Skeletal muscle cell (primary cell): ENCODE data around the gene ALDH3A2.

Source experiments
- DNase-seq: peaks from one replicate; pipeline ENCODE4 v3.0.0-alpha.2; 2010; ENCODE audit warnings: low read depth
- H3K4me3 ChIP-seq: 2 replicates; pipeline ENCODE4 v1.5.1; 2011; ENCODE audit warnings: low read depth, mild to moderate bottlenecking, control low read depth, low read length, moderate library complexity

Gene ALDH3A2

DNA sequence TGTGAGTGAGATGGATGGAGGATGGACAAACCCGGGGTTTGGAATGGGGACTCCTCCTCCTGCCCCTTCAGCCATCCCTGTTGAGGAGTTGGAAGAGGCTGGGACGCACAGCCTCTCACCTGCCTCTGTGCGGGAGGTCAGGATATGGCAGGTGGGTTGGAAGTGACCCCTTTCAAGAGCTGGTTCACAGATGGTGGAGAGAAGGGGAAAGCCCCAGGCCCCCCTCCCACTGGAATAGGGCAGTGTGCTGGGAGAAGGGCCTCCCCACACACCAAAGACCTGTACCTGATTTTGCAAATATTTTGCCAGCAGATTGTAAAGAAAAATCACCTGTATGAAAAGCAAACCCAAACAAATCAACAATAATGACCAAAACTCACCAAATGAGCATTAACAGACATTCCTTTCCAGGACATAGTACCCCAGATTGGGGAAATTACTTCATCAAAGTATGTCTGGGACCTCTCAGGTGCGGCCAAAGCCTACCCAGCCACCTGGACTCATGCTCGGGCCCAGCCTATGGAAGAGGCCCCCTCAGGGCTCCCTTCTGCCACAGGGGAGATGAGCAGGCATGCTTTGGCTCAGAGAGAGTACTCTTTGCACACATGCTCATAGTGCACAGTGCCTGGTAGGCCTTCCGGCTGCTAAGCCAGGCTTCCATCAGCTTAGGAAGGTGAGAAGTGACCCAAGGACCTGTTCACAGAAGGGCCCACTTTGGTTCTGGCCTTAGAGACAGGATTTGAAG lies 60.1 kb downstream of the ALDH3A2 start:
- no peak for DNase-seq
- no peak overlapping the region for H3K4me3 ChIP-seq

DNA sequence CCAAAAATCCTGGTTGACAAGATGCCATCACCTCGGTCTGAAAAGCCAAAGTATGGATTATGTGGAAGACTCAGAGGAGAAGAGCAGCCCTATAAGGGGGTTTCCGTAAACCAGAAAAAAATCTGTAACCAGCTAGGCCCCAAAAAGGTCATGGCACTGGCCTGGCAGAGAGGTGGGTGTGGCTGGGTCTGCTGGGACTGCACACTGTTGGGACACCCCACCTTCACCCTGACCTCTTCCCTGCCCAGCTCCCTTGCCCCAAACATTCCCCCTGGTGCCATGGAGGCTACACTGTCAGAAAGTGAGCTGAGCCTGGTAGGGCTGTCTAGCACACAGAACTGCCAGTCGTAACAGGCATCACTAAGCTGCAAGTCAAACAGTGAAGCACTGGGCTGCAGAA lies 61.3 kb downstream of the ALDH3A2 start:
- no peak for DNase-seq
- no peak overlapping the region for H3K4me3 ChIP-seq

DNA sequence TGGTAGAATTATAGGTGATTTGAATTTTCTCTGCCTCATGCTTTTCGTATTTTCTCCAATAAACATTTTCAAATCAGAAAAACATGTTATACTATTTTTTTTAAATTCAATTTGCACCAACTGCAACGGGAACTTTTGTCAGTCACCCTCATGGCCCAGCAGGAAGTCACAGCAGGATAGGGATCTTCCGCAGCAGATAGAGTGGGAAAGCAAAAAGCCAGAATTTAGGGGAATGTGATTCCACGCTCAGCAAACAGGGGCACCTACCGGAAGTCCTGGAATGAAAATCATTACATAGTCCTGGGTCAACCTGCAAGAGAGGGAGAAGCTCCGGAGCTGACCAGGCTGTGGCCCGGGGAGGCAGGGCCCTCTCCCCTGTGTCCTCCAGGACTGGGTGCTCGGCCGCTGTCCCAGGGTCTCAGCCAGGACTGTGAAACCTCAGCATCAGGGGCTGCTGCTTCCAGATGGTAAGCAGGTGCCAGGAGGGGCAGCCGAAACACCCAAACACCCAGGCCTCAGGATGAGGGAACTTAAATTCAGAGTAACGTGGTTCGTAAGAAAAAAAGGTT lies 64.0 kb downstream of the ALDH3A2 start:
- no peak for DNase-seq
- no peak overlapping the region for H3K4me3 ChIP-seq

DNA sequence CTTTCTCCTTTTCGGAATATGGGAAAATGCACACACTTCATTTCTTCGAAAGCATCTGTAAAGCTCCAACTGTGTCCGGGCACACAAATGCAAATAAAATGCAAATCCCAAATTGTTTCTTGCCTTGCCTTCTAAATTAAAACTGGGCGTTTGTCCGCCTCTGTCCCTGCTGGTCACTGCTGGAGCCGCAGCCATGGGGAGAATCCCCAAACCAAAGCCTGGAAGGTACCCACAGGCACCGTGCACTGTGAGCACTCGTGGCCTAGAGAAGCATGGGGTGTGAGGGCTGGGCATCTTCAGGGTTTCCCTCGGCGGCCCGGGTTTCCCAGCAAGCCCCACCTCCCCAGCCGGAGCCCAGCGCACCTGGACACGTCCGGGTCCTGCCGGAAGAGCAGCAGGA lies 64.9 kb downstream of the ALDH3A2 start:
- H3K4me3 ChIP-seq, result no peak overlapping the region
- no peak for DNase-seq

DNA sequence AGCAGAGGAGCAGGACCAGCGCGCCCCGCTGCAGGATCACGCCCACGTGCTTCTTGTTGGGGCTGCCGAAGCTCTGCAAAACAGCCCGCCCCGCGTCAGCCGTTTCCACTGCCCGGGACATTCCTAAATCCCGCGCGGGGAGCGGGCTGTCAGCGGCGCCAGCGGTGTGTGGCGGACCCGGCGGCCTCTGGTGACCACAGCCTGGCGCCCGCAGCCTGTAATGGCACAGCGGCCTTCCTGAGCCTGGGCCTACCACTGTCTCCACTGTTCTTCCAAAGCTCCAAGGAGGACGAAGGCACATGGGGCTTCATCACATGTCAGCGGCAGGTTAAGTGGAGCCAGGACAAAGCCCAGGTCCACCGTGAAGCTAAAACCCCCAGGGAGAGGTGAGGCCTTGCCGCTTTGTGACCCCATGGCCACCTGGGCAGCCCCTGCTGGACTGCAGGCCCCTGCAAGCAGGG lies 65.4 kb downstream of the ALDH3A2 start:
- no peak for DNase-seq
- no peak overlapping the region for H3K4me3 ChIP-seq

DNA sequence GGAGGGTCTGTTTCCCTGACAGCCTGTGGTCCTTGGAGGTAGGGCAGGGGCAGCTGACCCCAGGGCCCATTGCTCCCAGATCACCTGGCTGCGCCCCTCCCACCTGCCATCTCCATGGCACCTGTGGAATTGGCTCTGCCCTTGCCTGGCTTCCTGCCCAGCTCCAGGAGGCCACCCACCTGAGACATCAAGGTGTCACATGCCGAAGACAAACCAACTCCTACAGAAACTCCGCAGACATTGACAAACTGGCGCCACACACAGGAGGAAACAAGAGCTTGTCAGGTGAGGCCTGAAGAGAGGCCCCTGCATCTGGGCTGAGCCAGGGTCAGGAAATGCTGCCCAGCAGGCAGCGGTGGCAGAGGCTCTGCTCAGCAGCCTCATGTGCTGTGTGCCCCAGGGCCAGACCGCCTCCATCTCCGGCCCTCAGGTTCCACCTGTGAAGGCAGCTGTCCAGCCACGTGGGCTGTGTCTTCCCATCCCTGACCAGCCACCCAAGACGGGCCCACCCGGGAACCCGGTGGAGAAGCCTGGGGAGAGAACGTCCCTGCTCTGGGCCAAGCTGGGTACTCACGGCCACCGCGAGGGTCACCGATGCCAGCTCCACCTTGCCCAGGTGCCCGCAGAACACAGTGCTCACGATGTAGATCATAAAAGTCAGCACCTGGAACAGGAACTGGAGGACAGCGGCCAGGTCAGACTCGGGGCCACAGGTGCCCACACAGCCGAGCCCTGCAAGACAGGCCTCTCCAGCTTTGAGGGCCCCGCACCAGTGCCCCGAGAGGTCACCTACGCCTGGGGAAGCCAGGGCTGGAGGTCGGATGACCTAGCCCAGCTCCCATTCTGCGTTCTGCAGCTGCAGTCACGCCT lies 66.2 kb downstream of the ALDH3A2 start:
- DNase-seq, result no peak
- no peak overlapping the region for H3K4me3 ChIP-seq

DNA sequence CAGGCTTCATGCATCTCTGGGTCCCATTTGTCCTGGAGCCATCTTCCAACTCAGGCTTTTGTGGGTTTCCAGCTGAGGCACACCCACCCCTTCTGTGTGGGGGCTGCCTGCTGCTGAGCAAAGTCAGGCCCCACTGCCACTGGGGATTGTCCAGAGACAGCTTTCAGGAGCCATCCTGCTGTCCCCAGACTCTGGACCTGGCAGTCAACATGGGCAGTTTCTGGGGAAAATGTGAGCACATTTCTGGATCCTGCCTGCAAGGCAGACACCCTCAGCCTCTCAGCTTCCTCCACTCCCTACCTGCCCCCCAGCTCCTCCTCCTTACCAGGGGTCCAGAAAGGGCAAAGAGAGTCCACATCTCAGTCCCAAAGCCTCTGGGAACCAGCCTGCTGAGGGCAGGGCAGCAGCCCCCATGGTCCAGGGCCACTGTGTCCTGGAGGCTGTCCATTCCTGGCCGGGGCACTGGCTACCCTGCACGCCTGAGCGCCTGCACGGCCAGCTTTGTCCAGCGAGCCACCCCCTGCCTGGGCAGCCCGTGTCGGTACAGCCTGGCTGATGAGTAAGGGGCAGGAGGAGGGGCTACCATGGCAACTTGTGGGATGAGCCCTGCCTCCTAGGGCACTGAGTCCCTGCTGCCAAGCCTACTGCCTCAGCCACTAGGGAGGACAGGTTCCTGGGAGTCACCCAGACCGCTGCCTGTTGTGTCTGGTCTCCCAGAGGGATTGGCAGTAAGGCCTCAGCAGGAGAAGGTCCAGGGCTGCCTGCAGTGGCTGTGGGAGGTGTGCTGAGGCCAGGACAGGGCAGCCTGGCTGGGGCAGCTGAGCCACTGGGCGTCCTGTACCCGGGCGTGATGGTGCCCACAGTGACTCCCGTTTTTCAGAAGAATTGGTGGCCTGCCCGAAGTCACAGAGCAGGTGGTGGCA lies 67.8 kb downstream of the ALDH3A2 start, which contains the start of gene SLC47A2:
Gene SLC47A2, minus strand, starts transcription at position 477 of the 923 bp plus-strand sequence. Its CDS starts 29 bp downstream, at position 448.
- H3K4me3 ChIP-seq, result no peak within 1 kb of the TSS
- DNase-seq, result no peak

DNA sequence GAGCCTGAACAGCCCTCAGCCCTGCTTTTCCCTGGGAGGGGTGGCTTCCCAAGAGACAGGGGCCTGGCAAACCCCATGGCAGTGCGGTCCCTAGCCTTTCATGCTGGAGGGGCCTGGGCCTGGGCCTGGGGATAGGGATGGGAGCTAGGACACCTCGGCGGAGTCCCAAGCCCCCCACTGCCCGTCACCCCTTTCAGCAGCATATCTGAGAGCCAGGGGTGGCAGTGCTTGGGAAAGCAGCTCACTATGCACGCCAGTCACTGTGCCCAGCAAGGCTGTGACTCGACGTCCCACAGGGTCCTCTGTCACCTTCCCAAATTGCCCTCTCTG lies 68.4 kb downstream of the ALDH3A2 start:
- H3K4me3 ChIP-seq, result no peak overlapping the region
- DNase-seq, result no peak

DNA sequence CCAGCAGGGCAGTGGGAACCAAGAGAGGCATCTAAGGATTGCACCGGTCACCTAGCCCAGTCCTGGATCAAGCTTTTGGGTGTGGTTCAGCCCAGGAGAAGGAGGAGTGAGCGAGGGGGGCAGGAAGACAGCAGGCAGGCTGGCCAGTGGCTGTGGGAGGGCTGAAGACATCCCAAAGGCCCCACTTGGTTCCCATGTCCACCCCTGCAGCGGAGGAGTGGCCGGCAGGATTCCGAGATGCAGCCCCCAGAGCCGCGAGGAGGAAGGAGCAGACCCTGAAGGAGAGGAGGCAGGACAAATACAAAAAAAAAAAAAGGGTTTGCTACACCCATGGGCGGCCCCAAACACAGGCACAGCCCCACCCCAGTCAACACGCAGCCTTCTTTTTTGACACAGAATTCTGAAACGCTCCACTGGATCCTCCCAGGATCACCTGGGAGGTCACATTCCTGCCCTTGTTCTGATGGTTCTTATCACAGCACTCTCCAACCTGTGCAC lies 68.9 kb downstream of the ALDH3A2 start:
- no peak overlapping the region for H3K4me3 ChIP-seq
- no peak for DNase-seq

DNA sequence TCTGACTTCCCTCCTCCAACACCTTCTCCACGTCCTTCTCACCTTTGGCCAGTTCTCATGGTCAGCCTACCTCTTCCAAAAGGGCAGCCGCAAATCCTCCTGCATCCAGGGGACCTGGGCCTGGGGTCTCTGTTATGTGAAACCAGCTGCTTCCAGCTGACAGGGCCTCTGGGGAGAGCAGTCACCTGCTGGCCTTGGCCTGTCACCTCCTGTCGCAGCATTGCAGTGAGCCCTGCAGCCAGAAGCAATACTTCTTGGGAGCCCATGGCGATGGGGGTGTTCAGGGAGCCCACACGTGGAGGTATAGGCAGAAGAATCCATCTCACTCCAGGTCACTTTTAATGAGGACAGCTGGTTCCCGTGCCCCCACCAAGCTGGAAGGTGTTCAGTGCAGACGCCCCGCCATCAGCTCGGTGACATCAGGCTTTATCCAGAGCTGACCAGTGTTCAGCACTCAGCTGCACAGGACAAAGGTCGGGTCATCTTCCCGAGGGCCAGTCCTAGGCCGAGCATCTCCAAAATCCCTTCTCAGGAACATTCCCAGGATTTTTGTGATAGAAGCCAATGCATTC lies 69.6 kb downstream of the ALDH3A2 start:
- H3K4me3 ChIP-seq, result no peak overlapping the region
- DNase-seq, result no peak

DNA sequence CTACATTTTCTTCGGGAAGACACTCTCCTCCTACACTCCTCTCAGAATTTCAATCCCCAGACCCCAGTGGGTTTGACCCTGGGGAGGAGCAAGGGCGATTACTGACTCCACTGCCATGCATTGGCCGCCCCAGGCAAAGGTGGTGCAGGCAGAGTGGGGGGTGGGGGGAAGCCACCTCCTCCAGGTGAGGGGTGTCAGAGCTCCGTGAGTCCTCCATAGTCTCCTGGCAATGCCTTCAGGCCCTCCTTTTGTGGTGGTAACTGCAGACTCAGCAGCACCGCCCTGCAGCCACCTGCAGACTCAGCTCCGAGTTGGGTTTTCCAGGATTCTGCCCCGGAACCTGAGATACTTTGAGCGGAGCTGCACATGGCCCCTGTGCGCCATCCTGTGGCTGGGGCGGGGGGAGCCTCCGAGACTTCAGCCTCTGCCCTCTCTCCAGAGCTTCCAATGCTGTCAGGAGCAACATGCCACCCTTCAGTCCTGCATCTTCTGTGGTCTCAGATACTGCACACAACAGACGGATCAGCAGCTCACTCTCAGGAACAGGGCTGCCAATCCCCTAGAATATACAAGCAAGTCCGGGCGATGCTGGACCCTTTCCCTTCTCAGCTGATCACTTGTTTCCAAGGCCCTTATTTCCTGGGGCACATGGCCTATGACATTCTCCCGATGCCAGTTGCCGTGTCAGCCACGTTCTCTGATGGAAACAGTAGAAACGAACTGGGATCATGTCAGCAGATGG lies 70.2 kb downstream of the ALDH3A2 start:
- no peak overlapping the region for H3K4me3 ChIP-seq
- DNase-seq, result no peak

DNA sequence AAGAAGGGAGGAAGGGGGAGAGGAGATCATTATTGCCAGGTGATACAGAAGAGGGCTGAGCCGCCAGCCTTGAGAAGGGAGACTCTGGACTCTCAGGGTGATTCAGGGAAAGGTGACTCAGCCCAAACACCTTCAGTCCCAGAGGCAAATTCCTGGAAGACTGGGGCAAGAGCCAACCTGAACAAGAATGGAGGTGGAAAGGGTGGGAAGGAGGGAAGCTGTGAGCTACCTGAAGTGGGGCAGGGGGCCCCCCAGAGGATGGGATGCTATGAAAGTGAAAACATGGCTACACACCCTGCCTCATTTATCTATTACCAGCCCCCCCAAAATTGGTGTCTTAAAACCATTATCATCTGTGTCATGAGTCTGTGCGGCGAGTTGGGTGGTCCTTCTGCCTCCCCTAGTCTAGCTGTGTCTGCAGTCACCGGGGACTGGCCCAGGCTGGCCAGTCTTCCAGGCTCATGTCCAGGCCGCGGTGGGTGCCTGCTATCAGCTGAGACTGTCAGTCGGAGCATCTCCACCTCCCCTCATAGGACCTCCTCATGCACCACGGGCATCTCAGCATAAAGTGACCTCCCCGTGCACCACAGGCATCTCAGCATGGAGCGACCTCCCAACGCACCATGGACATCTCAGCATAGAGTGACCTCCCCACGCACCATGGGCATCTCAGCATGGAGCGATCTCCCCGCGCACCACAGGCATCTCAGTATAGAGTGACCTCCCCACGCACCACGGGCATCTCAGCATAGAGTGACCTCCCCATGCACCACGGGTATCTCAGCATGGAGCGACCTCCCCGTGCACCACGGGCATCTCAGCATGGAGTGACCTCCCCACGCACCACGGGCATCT lies 71.0 kb downstream of the ALDH3A2 start:
- DNase-seq, result no peak
- H3K4me3 ChIP-seq, result no peak overlapping the region

DNA sequence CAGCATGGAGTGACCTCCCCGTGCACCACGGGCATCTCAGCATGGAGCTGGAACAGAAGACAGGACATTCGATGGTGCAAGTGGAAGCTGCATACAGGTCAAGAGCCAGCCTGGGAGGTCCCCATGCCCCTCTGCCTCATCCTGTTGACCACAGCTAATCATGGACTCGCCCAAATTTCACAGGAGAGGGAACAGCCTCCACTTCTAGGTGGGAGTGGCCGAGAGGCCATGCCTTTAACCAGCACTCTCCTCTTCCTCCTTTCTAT lies 71.6 kb downstream of the ALDH3A2 start:
- no peak for DNase-seq
- H3K4me3 ChIP-seq, result no peak overlapping the region

DNA sequence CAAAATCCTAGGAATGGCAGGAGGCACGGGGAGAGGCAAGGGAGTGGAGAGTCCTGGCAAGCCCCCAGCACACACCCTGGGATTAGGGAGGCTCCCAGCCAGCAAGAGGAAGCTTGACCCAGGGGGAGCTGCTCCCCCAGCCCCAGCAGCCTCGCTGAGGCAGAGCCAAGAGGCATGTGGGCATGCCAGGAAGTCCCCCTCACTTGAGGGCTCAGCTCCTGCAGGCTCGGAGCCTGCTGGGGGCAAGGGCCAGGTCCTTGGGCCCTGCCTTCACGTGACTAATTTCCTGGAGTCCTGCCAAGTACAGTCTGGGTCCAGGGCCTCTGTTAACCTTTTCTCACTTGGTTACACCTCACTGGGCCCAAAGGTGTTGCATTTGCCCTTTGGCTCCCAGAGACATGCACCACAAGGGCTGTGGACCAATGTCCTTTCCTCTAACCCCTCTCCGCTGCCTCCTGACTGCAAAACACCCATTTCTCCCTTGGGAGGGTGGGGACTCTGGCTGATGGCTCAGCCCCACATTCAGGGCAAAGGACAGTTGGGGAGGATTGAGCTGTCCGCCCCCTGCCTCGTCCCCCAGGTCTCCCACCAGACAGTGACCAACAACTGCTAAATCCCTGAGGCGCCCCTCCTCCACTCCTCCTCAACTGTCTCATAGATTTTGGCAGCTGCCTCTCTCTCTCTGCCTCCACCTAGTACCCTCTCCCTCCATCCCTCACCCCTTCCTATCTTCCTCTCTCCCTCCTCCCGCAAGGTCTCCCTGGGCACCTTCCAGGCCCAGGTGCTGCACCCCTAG lies 72.3 kb downstream of the ALDH3A2 start:
- no peak for DNase-seq
- no peak overlapping the region for H3K4me3 ChIP-seq

DNA sequence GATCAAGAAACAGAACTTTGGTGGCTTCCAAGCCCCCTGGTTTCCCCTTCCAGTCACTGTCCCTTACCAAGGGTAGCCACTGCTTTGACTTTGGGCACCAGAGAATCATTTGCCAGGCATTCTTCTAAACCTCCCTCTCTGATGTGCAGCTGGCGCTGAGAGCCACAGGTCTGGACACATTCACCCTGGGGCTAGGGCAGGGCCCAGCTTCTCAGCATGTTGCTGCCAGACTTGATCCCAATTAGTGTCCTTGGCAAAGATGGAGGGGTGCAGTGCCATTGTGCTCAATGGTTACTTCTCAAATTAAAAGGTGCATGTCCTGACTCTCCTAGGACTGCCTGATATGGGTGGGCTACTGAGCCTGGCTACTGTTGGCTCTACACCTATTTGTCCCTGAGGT lies 75.4 kb downstream of the ALDH3A2 start:
- no peak overlapping the region for H3K4me3 ChIP-seq
- DNase-seq, result no peak

DNA sequence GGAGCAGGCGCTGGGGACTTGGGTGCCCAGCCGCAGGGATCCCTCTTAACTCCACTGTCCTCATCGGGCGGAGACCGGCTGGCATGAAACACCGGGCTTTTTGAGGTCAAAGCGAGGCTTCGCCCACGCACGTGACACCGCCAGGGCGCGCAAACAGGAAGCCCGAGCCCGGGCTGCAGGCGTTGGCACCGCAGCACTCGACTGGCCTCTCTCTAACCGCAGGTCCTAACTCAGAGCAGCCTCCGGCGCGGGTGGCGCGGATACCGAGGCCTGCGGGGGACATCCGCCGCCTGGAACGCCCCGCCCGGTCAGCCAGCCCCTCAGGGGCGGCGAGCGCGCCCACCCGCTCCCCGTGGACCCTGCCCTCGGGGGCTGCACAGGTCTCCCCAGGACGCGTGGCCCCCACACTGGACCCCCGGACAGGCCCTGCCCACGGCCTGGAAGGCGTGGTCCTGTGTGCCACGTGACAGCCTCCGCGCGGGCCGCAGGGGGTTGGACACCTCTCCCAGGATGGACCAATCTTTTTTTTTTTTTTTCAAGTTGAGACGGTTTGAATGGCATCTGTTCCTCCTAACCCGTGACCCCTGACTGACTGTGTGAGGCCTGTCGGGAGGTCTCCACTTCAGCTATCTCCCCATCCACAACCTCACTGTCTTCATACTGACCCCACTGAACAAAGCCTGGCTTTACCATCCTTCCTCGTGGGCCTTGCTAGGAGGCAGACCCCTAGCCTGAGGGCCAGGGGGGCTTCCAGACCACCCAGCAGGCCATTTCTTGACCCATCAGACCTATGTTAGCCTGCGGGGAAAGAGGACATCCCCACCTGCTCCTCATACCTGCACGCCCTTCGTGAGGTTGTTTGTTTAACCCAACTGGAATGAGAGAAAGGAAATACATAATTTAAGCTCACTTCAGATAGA lies 76.2 kb downstream of the ALDH3A2 start:
- no peak for DNase-seq
- peak overlapping the region; percentile 10 for H3K4me3 ChIP-seq
